ENCODE measurements around the gene ALPP. TPM values are rescaled to one million over a fixed set of nuclear protein-coding genes. Genes with fewer than 3 reads are reported as not detected.
"Not testable (repeated sequence)": the region's sequence is repeated elsewhere in the genome, so short reads cannot be mapped to it uniquely, and the experiment has no call there.

Gene ALPP
- total RNA-seq, 2 experiments from 2014 or later = not detected

DNA sequence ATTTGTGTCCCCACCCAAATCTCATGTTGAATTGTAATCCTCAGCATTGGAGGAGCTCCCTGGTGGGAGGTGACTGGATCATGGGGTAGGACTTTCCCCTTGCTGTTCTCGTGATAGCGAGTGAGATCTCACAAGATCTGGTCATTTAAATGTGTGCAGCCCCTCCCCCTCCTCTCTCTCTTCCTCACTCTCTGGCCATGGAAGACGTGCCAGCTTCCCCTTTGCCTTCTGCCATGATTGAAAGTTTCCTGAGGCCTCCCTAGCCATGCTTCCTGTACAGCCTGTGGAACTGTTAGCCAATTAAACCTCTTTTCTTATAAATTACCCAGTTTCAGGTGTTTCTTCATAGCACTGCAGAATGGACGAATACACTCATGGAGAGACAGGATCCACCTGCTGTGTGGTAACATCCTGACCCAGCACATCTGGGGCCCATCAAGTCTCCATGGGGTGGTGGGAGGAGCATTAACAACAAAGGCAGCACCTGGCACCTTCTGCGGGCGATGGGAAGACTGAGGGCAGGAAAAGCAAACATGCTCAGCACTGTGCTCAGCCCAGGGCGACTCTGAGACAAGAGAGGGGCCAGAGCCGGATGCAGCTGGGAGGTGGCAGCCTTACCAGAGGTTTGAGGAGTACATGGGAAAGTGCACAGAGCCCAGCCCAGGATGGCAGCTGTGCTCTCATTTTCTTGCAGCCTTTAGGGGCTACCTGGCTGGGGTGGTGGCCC, 16.2 kb upstream of the ALPP start:
- Histone ChIP-seq H3K9me3 (ENCODE audit: low read length) (no peaks in the 10 kb centered on the region), H4K20me1 (ENCODE audit: insufficient read depth, low read length) (no peaks in the 10 kb centered on the region), H2AFZ (ENCODE audit: low read length) (no peak overlapping the region; the same call in 1 of the 2 replicates), H3K4me1 (ENCODE audit: insufficient read depth, low read length, poor library complexity, severe bottlenecking) (peaks cover 23% of the 10 kb centered on the region), H3K4me3 (ENCODE audit: low read depth, low read length, poor library complexity, severe bottlenecking) (no peak overlapping the region), H3K9me2 (ENCODE audit: insufficient read depth, low read length) (no peaks in the 10 kb centered on the region), H3K79me2 (ENCODE audit: insufficient read depth, low read depth, low read length) (no peaks in the 10 kb centered on the region), H3K4me2 (ENCODE audit: low read length) (no peak overlapping the region), H3K27ac (ENCODE audit: low read depth, low read length, poor library complexity, severe bottlenecking) (no peak overlapping the region), H3K36me3 (ENCODE audit: insufficient read depth, low read length) (no peaks in the 10 kb centered on the region)
- intact Hi-C loops (cut with micrococcal nuclease; ENCODE audit: unreplicated experiment) = loop anchor here (10.0 kb wide), 1 partner anchor 162 kb away; the partner anchor contains the start of genes CHRND and PRSS56
- TF ChIP-seq, protein P1, sequence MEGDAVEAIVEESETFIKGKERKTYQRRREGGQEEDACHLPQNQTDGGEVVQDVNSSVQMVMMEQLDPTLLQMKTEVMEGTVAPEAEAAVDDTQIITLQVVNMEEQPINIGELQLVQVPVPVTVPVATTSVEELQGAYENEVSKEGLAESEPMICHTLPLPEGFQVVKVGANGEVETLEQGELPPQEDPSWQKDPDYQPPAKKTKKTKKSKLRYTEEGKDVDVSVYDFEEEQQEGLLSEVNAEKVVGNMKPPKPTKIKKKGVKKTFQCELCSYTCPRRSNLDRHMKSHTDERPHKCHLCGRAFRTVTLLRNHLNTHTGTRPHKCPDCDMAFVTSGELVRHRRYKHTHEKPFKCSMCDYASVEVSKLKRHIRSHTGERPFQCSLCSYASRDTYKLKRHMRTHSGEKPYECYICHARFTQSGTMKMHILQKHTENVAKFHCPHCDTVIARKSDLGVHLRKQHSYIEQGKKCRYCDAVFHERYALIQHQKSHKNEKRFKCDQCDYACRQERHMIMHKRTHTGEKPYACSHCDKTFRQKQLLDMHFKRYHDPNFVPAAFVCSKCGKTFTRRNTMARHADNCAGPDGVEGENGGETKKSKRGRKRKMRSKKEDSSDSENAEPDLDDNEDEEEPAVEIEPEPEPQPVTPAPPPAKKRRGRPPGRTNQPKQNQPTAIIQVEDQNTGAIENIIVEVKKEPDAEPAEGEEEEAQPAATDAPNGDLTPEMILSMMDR (conservative IDR thresholded peaks at IDR 0.05; ENCODE audit: low read length) = no peak
- TF ChIP-seq EZH2phosphoT487 (IDR thresholded peaks at IDR 0.05; ENCODE audit: borderline replicate concordance, low read depth, low read length) = no peak
- POLR2A ChIA-PET = interaction anchor here (0.6 to 0.7 kb wide), 2 partner anchors 55 to 86 kb away, joined by 3 read pairs; no protein-coding TSS in a partner anchor
- CTCF ChIA-PET (ENCODE audit: unreplicated experiment) = no interaction called here
- no TSS peak for BruUV-seq (replicated peaks)
- peak; percentile 48 for DNase-seq (ENCODE audit: low spot score)

DNA sequence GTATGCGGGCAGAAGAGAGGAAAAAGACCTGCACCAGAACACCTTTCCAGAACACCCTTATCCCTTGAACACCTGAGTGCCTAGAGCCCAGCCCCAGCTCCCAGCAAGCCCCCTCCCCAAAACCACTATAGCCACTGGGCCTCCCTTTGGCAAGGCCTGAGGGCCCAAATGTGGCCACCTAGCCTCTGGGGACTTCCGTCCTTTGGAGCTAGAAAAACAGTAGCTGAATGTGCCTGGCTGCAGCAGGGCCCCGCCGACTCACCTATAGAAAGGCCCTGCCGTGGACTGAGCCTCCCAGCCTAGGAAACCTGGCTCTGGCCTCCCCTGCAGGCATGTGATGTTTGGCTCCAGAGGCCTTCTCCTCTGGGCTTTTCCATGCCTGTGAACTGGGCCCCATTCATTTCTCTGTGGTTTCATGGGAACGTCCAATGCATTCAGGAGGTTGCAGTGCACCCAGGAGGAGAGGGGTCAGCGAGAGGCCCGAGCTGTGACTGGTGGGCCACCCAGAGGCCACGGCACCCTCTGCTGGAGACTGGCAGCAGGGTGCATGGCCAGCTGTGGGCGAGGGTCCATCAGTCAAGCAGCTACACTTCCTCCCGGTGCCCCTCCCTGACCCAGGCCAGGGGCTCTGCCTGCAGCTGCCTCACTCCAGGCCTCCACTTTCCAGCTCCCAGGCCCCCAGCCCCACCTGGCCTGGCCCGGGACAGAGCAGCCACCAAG, 15.3 kb upstream of the ALPP start:
- H3K9me3 ChIP-seq (ENCODE audit: low read length); H3K36me3 ChIP-seq (ENCODE audit: insufficient read depth, low read length); H4K20me1 ChIP-seq (ENCODE audit: insufficient read depth, low read length); CTCF ChIA-PET (ENCODE audit: unreplicated experiment); DNase-seq (ENCODE audit: low spot score); H3K9me2 ChIP-seq (ENCODE audit: insufficient read depth, low read length); H3K79me2 ChIP-seq (ENCODE audit: insufficient read depth, low read depth, low read length); BruUV-seq (replicated peaks): not testable (repeated sequence)
- POLR2A ChIA-PET = interaction anchor here (0.6 kb wide), 1 partner anchor 1649 kb away, joined by 5 read pairs; no protein-coding TSS in a partner anchor
- H2AFZ ChIP-seq (ENCODE audit: low read length) = peak overlapping the region; percentile 94
- H3K4me1 ChIP-seq (ENCODE audit: insufficient read depth, low read length, poor library complexity, severe bottlenecking) = peaks cover 23% of the 10 kb centered on the region
- peak overlapping the region; percentile 48 for H3K4me3 ChIP-seq (ENCODE audit: low read depth, low read length, poor library complexity, severe bottlenecking)
- intact Hi-C loops (cut with micrococcal nuclease; ENCODE audit: unreplicated experiment) = loop anchor here (10.0 kb wide), 1 partner anchor 162 kb away; the partner anchor contains the start of genes CHRND and PRSS56
- H3K27ac ChIP-seq (ENCODE audit: low read depth, low read length, poor library complexity, severe bottlenecking) = peak overlapping the region; percentile 22
- TF ChIP-seq, protein P1 (conservative IDR thresholded peaks at IDR 0.05; ENCODE audit: low read length) = peak; percentile 47; the same call in 1 of the 2 replicates
- H3K4me2 ChIP-seq (ENCODE audit: low read length) = peak overlapping the region; percentile 60
